A549 (cell line): Measurements from ENCODE around the gene GPR62.
"Not testable (repeated sequence)": the region's sequence is repeated elsewhere in the genome, so short reads cannot be mapped to it uniquely, and the experiment has no call there.

Experiments
- MAX ChIP-seq: IDR thresholded peaks from 2 replicates; pipeline ENCODE4 v1.6.1; 2012
- POLR2A ChIP-seq: IDR thresholded peaks from 2 replicates; pipeline ENCODE4 v1.6.1; 2012; ENCODE audit warnings: mild to moderate bottlenecking, low read length
- POLR2AphosphoS2 ChIP-seq: conservative IDR thresholded peaks from 2 replicates; pipeline ENCODE4 v1.6.1; 2012; ENCODE audit warnings: low read length, improper control_type of control experiment, inconsistent platforms
- TF ChIP-seq, protein P1 (sequence below): fragments of >200 bp; sonication (Bioruptor Twin); formaldehyde crosslinking; IDR thresholded peaks from 3 replicates; pipeline ENCODE4 v1.5.1; 2016

DNA sequence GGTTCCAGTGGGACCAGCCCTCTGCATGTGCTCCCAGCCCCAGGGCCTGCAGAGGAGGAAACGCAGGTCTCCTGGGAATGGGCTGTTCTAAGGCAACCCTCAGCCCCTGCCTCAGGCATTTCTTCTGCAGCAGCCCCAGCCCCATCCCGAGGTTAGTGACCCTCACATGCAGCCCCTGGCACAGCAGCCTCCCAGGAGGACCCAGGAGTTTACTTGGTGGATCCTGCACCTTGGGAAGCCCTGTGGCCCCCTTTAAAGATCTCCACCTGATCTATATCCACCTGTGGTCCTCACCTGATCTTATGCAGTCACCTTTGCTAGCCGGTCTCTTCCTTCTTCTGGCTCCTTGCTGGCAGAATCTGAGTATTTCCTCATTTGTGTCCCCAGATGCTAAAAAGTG lies 26.2 kb upstream of the GPR62 start:
- TF ChIP-seq POLR2AphosphoS2, MAX, POLR2A: not testable (repeated sequence)
- TF ChIP-seq, protein P1, sequence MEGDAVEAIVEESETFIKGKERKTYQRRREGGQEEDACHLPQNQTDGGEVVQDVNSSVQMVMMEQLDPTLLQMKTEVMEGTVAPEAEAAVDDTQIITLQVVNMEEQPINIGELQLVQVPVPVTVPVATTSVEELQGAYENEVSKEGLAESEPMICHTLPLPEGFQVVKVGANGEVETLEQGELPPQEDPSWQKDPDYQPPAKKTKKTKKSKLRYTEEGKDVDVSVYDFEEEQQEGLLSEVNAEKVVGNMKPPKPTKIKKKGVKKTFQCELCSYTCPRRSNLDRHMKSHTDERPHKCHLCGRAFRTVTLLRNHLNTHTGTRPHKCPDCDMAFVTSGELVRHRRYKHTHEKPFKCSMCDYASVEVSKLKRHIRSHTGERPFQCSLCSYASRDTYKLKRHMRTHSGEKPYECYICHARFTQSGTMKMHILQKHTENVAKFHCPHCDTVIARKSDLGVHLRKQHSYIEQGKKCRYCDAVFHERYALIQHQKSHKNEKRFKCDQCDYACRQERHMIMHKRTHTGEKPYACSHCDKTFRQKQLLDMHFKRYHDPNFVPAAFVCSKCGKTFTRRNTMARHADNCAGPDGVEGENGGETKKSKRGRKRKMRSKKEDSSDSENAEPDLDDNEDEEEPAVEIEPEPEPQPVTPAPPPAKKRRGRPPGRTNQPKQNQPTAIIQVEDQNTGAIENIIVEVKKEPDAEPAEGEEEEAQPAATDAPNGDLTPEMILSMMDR = not testable (repeated sequence)
